Measurements from ENCODE around the gene VPS41. TPM values are rescaled to one million over a fixed set of nuclear protein-coding genes. Genes with fewer than 3 reads are reported as not detected.

The VPS41 gene
- total RNA-seq, 1 experiment from 2014 or later, result 36.0 TPM

DNA sequence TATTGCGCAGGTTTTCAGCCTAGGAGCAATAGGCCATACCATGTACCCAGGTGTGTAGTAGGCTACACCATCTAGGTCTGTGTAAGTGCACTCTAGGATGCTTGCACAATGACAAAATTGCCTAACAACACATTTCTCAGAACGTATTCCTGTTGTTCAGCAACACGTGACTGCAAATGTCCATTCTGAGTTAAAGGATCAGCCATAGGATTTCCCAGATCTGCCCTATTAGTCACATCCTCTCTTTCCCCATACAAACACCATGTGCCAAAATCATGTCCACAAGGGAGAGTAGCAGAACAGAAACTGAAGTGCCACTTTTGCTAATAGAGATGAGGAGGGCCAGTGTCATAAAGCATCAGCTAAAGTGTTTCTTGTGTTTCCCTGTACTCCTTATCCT is 235.2 kb downstream of the VPS41 start:
- DNase-seq (ENCODE audit: low read depth in 1 of 2, low spot score in 2 of 2), result no peak
- Histone ChIP-seq H3K4me3 (no peak overlapping the region), H3K27me3 (replicated peaks) (no peaks in the 10 kb centered on the region), H3K4me1 (replicated peaks) (no peaks in the 10 kb centered on the region), H3K9me3 (replicated peaks) (no peaks in the 10 kb centered on the region), H3K27ac (no peak overlapping the region), H3K36me3 (no peaks in the 10 kb centered on the region)

Other genes with a start within 250 kb of the VPS41 start
- not detected in 2 replicates for gene POU6F2, start 68.7 kb upstream of the VPS41 start, total RNA-seq (2014; rRNA removed; shearing (Covaris generic))

Measured in SJSA1 (cell line).